Measurements from ENCODE around the gene UCHL5.
A peak's percentile ranks its signal among the peaks of the same experiment; 100 is the strongest.

UCHL5 gene

GRCh38 chr1:193083365-193084088 is 24.4 kb upstream of the UCHL5 start:
- no peak for DNase-seq (ENCODE audit: low read depth)
- TF ChIP-seq CTCF (IDR thresholded peaks at IDR 0.05; ENCODE audit: low read depth, low read length, missing control alignments) = no peak
- no peak overlapping the region for H3K4me3 ChIP-seq (ENCODE audit: low read depth, low read length)
- in situ Hi-C loops (cut with HindIII; ENCODE audit: low sequenced_read_pairs) = no loop called here

- TF ChIP-seq CTCF (IDR thresholded peaks at IDR 0.05; ENCODE audit: low read depth, low read length, missing control alignments) = no peak
- in situ Hi-C loops (cut with HindIII; ENCODE audit: low sequenced_read_pairs) = no loop called here
- no peak for DNase-seq (ENCODE audit: low read depth)
- H3K4me3 ChIP-seq (ENCODE audit: low read depth, low read length) = no peak overlapping the region
Measured at GRCh38 chr1:193079187-193079586, 20.0 kb upstream of the UCHL5 start.

- in situ Hi-C loops (cut with HindIII; ENCODE audit: low sequenced_read_pairs) = no loop called here
- no peak for DNase-seq (ENCODE audit: low read depth)
- H3K4me3 ChIP-seq (ENCODE audit: low read depth, low read length) = no peak overlapping the region
- TF ChIP-seq CTCF (IDR thresholded peaks at IDR 0.05; ENCODE audit: low read depth, low read length, missing control alignments) = no peak
Measured at GRCh38 chr1:193077991-193078390, 18.8 kb upstream of the UCHL5 start.

- in situ Hi-C loops (cut with HindIII; ENCODE audit: low sequenced_read_pairs) = no loop called here
- TF ChIP-seq CTCF (IDR thresholded peaks at IDR 0.05; ENCODE audit: low read depth, low read length, missing control alignments) = no peak
- H3K4me3 ChIP-seq (ENCODE audit: low read depth, low read length) = no peak overlapping the region
- DNase-seq (ENCODE audit: low read depth) = no peak
Measured at GRCh38 chr1:193070942-193071341, 11.8 kb upstream of the UCHL5 start.

GRCh38 chr1:193070386-193070753 is 11.2 kb upstream of the UCHL5 start:
- DNase-seq (ENCODE audit: low read depth) = no peak
- no peak overlapping the region for H3K4me3 ChIP-seq (ENCODE audit: low read depth, low read length)
- TF ChIP-seq CTCF (IDR thresholded peaks at IDR 0.05; ENCODE audit: low read depth, low read length, missing control alignments) = no peak
- in situ Hi-C loops (cut with HindIII; ENCODE audit: low sequenced_read_pairs) = no loop called here

GRCh38 chr1:193069748-193070385 is 10.7 kb upstream of the UCHL5 start:
- no peak for DNase-seq (ENCODE audit: low read depth)
- no peak overlapping the region for H3K4me3 ChIP-seq (ENCODE audit: low read depth, low read length)
- in situ Hi-C loops (cut with HindIII; ENCODE audit: low sequenced_read_pairs) = no loop called here
- TF ChIP-seq CTCF (IDR thresholded peaks at IDR 0.05; ENCODE audit: low read depth, low read length, missing control alignments) = peak; percentile 44
